DND-41 (cell line): ENCODE data around the gene ADORA3.

Experiments used
- ATAC-seq: fragments of 200-7000 bp; cut with Tn5 transposase; 3 replicates; pipeline ENCODE4 v1.9.1; 2021; ENCODE audit warnings: low read depth; ENCODE audit not compliant: insufficient read depth
- DNase-seq: peaks from one replicate; pipeline ENCODE4 v3.0.0-alpha.2; 2020
- H2AFZ ChIP-seq: 2 replicates; pipeline ENCODE4 v1.6.0; 2012; ENCODE audit warnings: low read depth, low read length
- H3K27ac ChIP-seq: 2 replicates; pipeline ENCODE4 v1.5.1; 2012; ENCODE audit warnings: low read length, inconsistent platforms
- H3K27me3 ChIP-seq: fragments of 200-600 bp; sonication (generic); 2 replicates; pipeline ENCODE4 v1.6.0; 2012; ENCODE audit warnings: low read length, mild to moderate bottlenecking, inconsistent platforms; ENCODE audit not compliant: insufficient read depth, poor library complexity
- H3K36me3 ChIP-seq: 2 replicates; pipeline ENCODE4 v1.5.1; 2012; ENCODE audit warnings: low read length, inconsistent platforms; ENCODE audit not compliant: insufficient read depth
- H3K4me1 ChIP-seq: 2 replicates; pipeline ENCODE4 v1.5.1; 2012; ENCODE audit warnings: mild to moderate bottlenecking, low read length; ENCODE audit not compliant: insufficient read depth
- H3K4me2 ChIP-seq: 2 replicates; pipeline ENCODE4 v1.6.0; 2012; ENCODE audit warnings: mild to moderate bottlenecking, moderate library complexity, low read length, inconsistent platforms; ENCODE audit not compliant: insufficient read depth
- H3K4me3 ChIP-seq, 2 experiments: fragments of 200-600 bp in 1 of 2; shearing (Covaris generic) in 1 of 2; 2 replicates each; pipeline ENCODE4 v1.5.1; 2012 to 2016; ENCODE audit warnings: inconsistent platforms in 2 of 2, low read length in 2 of 2, mild to moderate bottlenecking in 2 of 2, low read depth in 1 of 2, moderate library complexity in 1 of 2
- H3K79me2 ChIP-seq: 2 replicates; pipeline ENCODE4 v1.6.0; 2012; ENCODE audit warnings: low read length, inconsistent platforms; ENCODE audit not compliant: insufficient read depth
- H3K9ac ChIP-seq: 2 replicates; pipeline ENCODE4 v1.6.0; 2012; ENCODE audit warnings: low read depth, mild to moderate bottlenecking, inconsistent platforms, low read length, moderate library complexity
- H3K9me3 ChIP-seq: 2 replicates; pipeline ENCODE4 v1.5.1; 2012; ENCODE audit warnings: low read length, moderate library complexity, mild to moderate bottlenecking, inconsistent platforms; ENCODE audit not compliant: insufficient read depth, severe bottlenecking
- H4K20me1 ChIP-seq: 2 replicates; pipeline ENCODE4 v1.6.0; 2012; ENCODE audit warnings: low read length; ENCODE audit not compliant: insufficient read depth
- EZH2 ChIP-seq: IDR thresholded peaks from 3 replicates; pipeline ENCODE4 v1.6.1; 2012; ENCODE audit warnings: borderline replicate concordance, low read depth, mild to moderate bottlenecking, moderate library complexity, low read length, inconsistent platforms; ENCODE audit not compliant: severe bottlenecking
- TF ChIP-seq, protein P1 (sequence below): IDR thresholded peaks from 2 replicates; pipeline ENCODE4 v1.5.1; 2012; ENCODE audit warnings: borderline replicate concordance, low read length, moderate library complexity, mild to moderate bottlenecking; ENCODE audit not compliant: poor library complexity, severe bottlenecking; ENCODE audit errors: extremely low read depth

ADORA3 gene

GRCh38 chr1:111466480-111466879 is 37.0 kb downstream of the ADORA3 start:
- no peak overlapping the region for H3K4me2 ChIP-seq
- ATAC-seq (no peak), DNase-seq (no peak)
- no peaks in the 10 kb centered on the region for H3K79me2 ChIP-seq
- H3K4me3 ChIP-seq, result no peak overlapping the region
- no peaks in the 10 kb centered on the region for H3K9me3 ChIP-seq
- TF ChIP-seq EZH2, result no peak
- TF ChIP-seq, protein P1, sequence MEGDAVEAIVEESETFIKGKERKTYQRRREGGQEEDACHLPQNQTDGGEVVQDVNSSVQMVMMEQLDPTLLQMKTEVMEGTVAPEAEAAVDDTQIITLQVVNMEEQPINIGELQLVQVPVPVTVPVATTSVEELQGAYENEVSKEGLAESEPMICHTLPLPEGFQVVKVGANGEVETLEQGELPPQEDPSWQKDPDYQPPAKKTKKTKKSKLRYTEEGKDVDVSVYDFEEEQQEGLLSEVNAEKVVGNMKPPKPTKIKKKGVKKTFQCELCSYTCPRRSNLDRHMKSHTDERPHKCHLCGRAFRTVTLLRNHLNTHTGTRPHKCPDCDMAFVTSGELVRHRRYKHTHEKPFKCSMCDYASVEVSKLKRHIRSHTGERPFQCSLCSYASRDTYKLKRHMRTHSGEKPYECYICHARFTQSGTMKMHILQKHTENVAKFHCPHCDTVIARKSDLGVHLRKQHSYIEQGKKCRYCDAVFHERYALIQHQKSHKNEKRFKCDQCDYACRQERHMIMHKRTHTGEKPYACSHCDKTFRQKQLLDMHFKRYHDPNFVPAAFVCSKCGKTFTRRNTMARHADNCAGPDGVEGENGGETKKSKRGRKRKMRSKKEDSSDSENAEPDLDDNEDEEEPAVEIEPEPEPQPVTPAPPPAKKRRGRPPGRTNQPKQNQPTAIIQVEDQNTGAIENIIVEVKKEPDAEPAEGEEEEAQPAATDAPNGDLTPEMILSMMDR, result no peak
- H3K27ac ChIP-seq, result no peak overlapping the region
- no peaks in the 10 kb centered on the region for H4K20me1 ChIP-seq
- no peak overlapping the region for H3K9ac ChIP-seq
- peaks cover 52% of the 10 kb centered on the region for H3K36me3 ChIP-seq
- no peak overlapping the region for H2AFZ ChIP-seq
- no peaks in the 10 kb centered on the region for H3K27me3 ChIP-seq
- peaks cover 16% of the 10 kb centered on the region for H3K4me1 ChIP-seq

DNA sequence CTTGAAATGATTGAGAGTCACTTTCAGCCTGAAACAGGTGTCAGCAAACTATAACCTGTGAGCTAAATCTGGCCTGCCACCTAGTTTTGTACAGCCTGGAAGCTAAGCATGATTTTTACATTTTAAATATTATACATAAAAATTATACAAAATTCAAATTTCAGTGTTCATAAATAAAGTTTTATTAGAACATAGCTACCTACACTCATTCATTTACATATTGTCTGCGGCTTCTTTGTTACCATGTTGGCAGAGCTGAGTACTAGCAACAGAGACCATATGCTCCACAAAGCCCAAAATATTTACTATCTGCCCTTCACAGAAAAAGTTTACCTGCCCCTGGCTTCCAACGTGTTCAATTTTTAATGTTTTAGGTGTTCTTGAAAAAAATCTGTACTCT is 37.7 kb downstream of the ADORA3 start:
- Histone ChIP-seq H3K4me1 (peaks cover 9% of the 10 kb centered on the region), H3K9me3 (no peaks in the 10 kb centered on the region), H3K27me3 (no peaks in the 10 kb centered on the region), H3K27ac (no peak overlapping the region), H3K4me3 (no peak overlapping the region), H3K79me2 (no peaks in the 10 kb centered on the region), H3K9ac (no peak overlapping the region), H3K4me2 (no peak overlapping the region), H3K36me3 (peaks cover 59% of the 10 kb centered on the region), H2AFZ (no peak overlapping the region), H4K20me1 (no peaks in the 10 kb centered on the region)
- no peak for TF ChIP-seq EZH2
- TF ChIP-seq, protein P1, result no peak
- ATAC-seq, result no peak
- no peak for DNase-seq

GRCh38 chr1:111463029-111463683 is 40.3 kb downstream of the ADORA3 start:
- ATAC-seq (no peak), DNase-seq (no peak)
- no peak overlapping the region for H3K4me2 ChIP-seq
- peaks cover 62% of the 10 kb centered on the region for H3K36me3 ChIP-seq
- H3K27ac ChIP-seq, result no peak overlapping the region
- no peaks in the 10 kb centered on the region for H4K20me1 ChIP-seq
- no peaks in the 10 kb centered on the region for H3K27me3 ChIP-seq
- H3K9me3 ChIP-seq, result no peaks in the 10 kb centered on the region
- H3K9ac ChIP-seq, result no peak overlapping the region
- H3K79me2 ChIP-seq, result no peaks in the 10 kb centered on the region
- H3K4me3 ChIP-seq, result no peak overlapping the region
- H2AFZ ChIP-seq, result no peak overlapping the region
- TF ChIP-seq, protein P1, result no peak
- no peak for TF ChIP-seq EZH2
- H3K4me1 ChIP-seq, result no peaks in the 10 kb centered on the region
